Measurements from ENCODE around the gene CLSTN2. TPM values are rescaled to one million over a fixed set of nuclear protein-coding genes. Genes with fewer than 3 reads are reported as not detected.

CLSTN2 gene
- total RNA-seq, 4 donors from 2014 or later = 2.7 to 5.0 (median 3.1) TPM

GRCh38 chr3:139937674-139938279 is 2.8 kb downstream of the CLSTN2 start:
- Histone ChIP-seq H3K27ac (no peak overlapping the region), H3K36me3 (no peaks in the 10 kb centered on the region), H3K4me1 (peaks cover 0 to 20% (median 4%) of the 10 kb centered on the region in 4 donors), H3K9me3 (no peaks in the 10 kb centered on the region), H3K4me3 (no peak overlapping the region), H3K27me3 (peaks cover 0 to 14% of the 10 kb centered on the region in 2 donors)
- TF ChIP-seq POLR2A (IDR thresholded peaks at IDR 0.05) (no peak), CTCF (IDR thresholded peaks at IDR 0.05) (peak in 5 of 6 experiments; percentile 3 to 43 (median 39))
- DNase-seq = peak in 1 of 3 donors; percentile 47

DNA sequence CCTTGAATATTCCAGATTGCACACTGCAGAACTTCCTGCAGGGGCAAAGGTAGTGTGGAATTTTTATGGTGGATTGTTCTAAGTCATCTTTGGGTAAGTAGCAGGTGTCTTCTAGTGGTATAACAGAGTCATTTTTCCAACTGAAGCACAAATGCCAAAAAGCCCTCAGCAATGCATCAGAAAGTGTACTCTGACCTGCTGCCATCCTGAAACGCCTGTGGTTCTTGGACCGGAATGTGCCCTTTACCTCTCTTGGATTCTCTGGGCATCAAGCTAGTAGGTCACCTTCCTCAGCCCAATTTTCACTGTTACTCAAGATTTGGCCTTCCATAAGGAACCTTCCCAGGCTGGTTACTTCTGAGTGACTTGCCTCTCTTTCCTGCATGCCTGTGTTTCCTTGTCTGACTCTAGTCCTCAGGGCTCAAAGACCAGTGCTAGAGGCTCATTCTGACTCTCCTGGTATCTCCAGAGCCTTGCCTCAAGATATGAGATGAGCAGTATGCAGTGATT is 4.8 kb downstream of the CLSTN2 start:
- DNase-seq = no peak
- no peaks in the 10 kb centered on the region for H3K9me3 ChIP-seq
- H3K36me3 ChIP-seq = no peaks in the 10 kb centered on the region
- no peak for TF ChIP-seq CTCF (IDR thresholded peaks at IDR 0.05)
- TF ChIP-seq POLR2A (IDR thresholded peaks at IDR 0.05) = no peak
- peaks cover 0 to 18% (median 4%) of the 10 kb centered on the region in 4 donors for H3K4me1 ChIP-seq
- H3K27me3 ChIP-seq = peaks cover 0 to 14% of the 10 kb centered on the region in 2 donors
- H3K4me3 ChIP-seq = no peak overlapping the region
- H3K27ac ChIP-seq = no peak overlapping the region

DNA sequence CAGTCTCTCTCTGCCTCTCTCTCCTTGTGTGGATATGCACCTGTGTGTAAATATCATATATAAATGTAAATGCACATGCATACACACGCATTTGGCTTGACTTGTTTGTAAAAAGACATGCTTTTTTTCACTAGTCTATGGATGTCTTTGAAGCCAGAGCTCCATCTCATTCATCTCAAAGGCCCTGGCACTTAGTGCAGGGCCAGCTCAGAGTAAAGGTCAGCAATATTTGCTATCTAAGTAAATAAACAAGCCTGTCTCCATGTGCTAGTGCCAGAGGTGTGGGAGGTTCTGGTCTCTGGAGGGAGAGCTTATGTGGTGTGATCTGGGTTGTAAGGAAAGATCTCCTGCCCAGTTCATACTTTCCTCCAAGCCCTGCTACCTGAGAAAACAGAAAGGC is 5.6 kb downstream of the CLSTN2 start:
- DNase-seq = no peak
- no peak overlapping the region for H3K4me3 ChIP-seq
- peaks cover 0 to 6% of the 10 kb centered on the region in 2 donors for H3K27me3 ChIP-seq
- H3K27ac ChIP-seq = no peak overlapping the region
- H3K4me1 ChIP-seq = peaks cover 0 to 9% (median under 1%) of the 10 kb centered on the region in 4 donors
- H3K9me3 ChIP-seq = no peaks in the 10 kb centered on the region
- TF ChIP-seq CTCF (IDR thresholded peaks at IDR 0.05) (no peak), POLR2A (IDR thresholded peaks at IDR 0.05) (no peak)
- H3K36me3 ChIP-seq = no peaks in the 10 kb centered on the region

- TF ChIP-seq CTCF (IDR thresholded peaks at IDR 0.05) = no peak
- TF ChIP-seq POLR2A (IDR thresholded peaks at IDR 0.05) = no peak
- Histone ChIP-seq H3K27me3 (no peaks in the 10 kb centered on the region), H3K27ac (no peak overlapping the region), H3K4me3 (no peak overlapping the region), H3K4me1 (no peaks in the 10 kb centered on the region), H3K9me3 (no peaks in the 10 kb centered on the region), H3K36me3 (no peaks in the 10 kb centered on the region)
- DNase-seq = no peak
Observed at GRCh38 chr3:139941580-139941979, 6.6 kb downstream of the CLSTN2 start.

- TF ChIP-seq POLR2A (IDR thresholded peaks at IDR 0.05) = no peak
- no peak for TF ChIP-seq CTCF (IDR thresholded peaks at IDR 0.05)
- H3K9me3 ChIP-seq = no peaks in the 10 kb centered on the region
- no peak overlapping the region for H3K27ac ChIP-seq
- H3K4me3 ChIP-seq = no peak overlapping the region
- no peak for DNase-seq
- no peaks in the 10 kb centered on the region for H3K36me3 ChIP-seq
- no peaks in the 10 kb centered on the region for H3K4me1 ChIP-seq
- H3K27me3 ChIP-seq = no peaks in the 10 kb centered on the region
Observed at GRCh38 chr3:139944256-139944910, 9.4 kb downstream of the CLSTN2 start.
